HG02623 (cell line): ENCODE data around the gene EIF2S3.
"Not testable (repeated sequence)": the region's sequence is repeated elsewhere in the genome, so short reads cannot be mapped to it uniquely, and the experiment has no call there.

Experiments
- ATAC-seq: cut with Tn5 transposase; IDR thresholded peaks from one replicate; pipeline ENCODE4 v1.9.1; 2021; ENCODE audit warnings: moderate library complexity; ENCODE audit not compliant: unreplicated experiment

Gene EIF2S3

DNA sequence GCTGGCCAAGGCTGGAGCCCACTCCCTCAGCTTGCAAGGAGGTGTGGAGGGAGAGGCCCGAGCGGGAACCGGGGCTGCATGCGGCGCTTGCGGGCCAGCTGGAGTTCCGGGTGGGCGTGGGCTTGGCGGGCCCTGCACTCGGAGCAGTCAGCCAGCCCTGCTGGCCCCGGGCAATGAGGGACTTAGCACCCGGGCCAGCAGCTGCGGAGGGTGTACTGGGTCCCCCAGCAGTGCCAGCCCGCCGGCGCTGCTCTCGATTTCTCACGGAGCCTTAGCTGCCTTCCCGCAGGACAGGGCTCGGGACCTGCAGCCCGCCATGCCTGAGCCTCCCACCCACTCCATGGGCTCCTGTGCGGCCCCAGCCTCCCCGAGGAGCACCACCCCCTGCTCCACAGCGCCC lies 5.1 kb upstream of the EIF2S3 start:
- not testable (repeated sequence) for ATAC-seq

DNA sequence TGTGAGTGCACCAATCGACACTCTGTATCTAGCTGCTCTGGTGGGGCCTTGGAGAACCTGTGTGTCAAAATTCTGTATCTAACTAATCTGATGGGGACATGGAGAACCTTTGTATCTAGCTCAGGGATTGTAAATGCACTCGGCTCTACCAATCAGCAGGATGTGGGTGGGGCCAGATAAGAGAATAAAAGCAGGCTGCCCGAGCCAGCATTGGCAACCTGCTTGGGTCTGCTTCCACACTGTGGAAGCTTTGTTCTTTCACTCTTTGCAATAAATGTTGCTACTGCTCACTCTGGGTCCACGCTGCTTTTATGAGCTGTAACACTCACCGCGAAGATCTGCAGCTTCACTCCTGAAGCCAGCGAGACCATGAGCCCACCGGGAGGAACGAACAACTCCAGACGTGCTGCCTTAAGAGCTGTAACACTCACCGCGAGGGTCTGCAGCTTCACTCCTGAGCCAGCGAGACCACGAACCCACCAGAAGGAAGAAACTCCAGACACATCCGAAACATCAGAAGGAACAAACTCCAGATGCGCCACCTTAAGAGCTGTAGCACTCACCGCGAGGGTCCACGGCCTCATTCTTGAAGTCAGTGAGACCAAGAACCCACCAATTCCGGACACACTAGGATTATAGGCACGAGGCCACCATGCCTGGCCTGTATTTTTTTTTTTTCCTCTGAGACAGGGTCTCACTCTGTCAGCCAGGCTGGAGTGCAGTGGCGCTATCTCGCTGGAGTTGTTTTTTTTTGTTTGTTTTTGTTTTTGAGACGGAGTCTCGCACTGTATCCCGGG lies 4.0 kb upstream of the EIF2S3 start:
- not testable (repeated sequence) for ATAC-seq

DNA sequence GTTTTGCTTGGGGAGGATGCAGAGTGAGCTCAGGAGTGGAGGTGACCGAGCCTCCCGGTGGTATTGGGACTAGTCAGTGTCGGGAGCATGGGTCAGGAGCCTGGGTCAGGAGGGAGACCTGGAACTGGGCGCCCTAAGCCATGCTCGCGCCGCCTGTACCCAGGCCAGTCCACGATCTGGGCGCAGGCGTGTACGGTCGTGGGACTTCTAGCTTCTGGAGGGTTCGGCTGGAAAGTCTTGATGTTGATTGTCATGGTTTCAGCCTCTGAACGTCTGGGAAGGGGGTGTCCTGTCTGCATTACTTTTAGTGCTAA lies 244 bp downstream of the EIF2S3 start:
- no peak for ATAC-seq

DNA sequence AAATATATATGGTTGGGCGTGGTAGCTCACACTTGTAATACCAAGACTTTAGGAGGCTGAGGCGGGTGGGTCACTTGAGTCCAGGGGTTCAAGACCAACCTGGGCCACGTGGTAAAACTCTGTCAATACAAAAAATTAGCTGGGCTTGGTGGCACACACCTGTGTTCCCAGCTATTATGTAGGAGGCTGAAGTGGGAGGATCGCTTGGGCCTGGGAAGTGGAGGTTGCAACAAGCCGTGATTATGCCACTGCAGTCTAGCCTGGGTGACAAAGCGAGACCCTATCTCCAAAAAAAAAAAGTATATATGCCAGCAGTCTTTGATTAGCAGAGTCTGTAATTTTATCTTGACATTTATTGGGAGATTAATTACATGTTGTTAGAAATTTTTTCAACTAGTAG lies 8.7 kb downstream of the EIF2S3 start:
- no peak for ATAC-seq

DNA sequence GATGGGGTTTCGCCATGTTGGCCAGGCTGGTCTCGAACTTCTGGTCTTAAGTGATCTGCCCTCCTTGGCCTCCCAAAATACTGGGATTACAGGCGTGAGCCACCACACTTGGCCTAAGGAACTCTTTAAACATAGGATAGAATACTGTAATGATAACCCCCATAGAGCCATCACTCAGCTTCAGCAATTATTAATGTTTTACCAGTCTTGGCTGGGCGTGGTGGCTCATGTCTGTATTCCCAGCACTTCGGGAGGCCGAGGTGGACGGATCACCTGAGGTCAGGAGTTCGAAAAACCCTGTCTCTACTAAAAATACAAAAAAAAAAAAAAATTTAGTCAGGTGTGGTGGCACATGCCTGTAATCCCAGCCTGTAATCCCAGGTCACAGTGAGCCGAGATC lies 15.1 kb downstream of the EIF2S3 start:
- ATAC-seq = no peak

DNA sequence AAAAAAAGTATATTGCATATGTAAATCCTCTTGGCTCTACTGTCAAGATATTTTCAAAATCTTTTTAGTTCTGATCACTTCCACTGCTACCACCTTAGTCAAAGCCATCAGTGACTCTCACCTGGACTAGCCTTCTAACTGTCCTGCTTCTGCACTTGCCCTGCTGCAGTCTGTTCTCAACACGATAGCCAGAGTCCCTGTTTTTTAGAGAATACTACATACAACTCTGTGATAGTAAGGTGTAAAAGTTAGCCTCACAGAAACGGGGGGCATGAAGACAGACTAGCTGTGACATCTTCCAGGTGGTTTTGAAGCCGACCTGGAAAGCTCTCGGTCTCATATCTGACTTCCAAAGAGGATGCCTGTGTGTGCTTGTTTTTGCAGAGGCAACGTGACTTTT lies 24.7 kb downstream of the EIF2S3 start:
- no peak for ATAC-seq

DNA sequence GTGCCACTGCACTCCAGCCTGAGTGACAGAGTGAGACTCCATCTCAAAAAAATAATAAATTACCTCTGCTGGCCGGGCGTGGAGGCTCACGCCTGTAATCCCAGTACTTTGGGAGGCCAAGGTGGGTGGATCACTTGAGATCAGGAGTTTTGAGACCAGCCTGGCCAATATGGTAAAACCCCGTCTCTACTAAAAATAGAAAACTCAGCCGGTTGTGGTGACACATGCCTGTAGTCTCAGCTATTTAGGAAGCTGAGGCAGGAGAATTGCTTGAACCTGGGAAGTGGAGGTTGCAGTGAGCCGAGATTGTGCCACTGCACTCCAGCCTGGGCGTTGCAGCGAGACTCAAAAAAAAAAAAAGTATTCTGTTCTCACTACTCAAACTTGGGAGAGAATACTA lies 25.5 kb downstream of the EIF2S3 start:
- not testable (repeated sequence) for ATAC-seq

DNA sequence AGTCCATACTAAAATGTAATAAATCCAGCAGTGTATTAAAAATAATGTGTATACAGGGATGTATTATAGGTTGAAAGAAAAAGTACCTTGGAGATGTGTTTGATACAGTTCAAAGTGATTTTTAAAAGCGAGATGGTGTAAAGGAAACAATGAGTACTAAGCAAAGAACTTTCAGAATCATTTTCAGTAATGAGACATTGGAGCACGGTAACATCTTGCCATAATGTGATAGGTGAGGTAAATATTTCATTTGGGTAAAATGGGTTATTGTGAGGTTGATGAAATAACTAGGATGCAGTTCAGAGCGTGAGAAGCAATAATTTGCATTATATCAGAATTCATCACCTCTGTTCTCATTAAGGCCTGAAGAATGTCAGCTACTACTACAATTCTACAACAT lies 25.9 kb downstream of the EIF2S3 start:
- ATAC-seq = no peak

DNA sequence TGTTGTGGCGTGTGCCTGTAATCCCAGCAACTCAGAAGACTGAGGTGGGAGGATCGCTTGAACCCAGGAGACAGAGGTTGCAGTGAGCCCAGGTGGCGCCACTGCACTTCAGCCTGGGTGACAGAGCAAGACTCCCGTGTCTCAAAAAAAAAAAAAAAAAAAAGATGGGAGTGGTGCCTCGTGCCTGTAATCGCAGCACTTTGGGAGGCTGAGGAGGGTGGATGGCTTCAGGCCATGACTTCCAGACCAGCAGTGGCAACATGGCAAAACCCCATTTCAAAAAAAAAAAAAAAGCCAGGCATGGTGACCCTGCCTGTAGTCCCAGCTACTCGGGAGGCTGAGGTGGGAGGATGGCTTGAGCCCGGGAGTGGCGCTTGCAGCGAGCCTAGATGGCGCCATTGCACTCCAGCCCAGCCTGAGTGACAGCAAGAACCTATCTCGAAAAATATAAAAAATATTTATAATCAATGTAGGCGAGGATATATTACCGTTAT lies 27.0 kb downstream of the EIF2S3 start:
- ATAC-seq = no peak

DNA sequence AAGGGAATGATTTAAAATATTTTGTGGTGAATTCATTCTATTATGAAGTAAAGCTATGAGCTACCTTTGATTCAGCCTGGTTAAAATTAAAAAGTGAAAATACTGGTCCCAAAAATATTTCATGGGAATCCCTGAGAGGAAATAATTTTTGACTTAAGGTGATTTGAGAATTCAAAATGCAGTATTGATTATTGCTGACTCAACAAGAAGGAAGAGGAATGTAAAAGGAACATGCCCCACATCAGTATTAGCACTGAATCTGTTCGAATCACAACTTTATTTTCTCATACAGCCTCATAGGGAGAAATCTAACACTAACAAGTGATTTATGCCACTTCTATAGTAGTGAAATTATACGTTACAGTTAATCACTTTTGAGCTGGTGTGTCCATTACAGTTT lies 27.7 kb downstream of the EIF2S3 start:
- ATAC-seq = no peak

DNA sequence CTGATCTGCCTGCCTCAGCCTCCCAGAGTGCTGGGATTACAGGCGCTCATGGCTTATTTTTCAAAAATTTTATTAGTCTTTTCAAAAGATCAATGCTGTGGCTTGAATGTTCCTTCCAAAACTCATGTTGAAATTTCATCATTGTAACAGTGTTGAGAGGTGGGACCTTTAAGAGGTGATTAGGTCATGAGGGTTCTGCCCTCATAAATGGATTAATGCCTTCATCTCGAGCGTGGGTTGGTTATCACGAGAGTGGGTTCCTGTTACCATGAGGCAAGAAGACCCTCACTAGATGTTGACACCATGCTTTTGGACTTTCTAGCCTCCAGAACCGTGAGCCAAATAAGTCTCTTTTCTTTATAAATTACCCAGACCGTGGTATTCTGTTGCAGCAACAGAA lies 30.3 kb downstream of the EIF2S3 start:
- no peak for ATAC-seq

DNA sequence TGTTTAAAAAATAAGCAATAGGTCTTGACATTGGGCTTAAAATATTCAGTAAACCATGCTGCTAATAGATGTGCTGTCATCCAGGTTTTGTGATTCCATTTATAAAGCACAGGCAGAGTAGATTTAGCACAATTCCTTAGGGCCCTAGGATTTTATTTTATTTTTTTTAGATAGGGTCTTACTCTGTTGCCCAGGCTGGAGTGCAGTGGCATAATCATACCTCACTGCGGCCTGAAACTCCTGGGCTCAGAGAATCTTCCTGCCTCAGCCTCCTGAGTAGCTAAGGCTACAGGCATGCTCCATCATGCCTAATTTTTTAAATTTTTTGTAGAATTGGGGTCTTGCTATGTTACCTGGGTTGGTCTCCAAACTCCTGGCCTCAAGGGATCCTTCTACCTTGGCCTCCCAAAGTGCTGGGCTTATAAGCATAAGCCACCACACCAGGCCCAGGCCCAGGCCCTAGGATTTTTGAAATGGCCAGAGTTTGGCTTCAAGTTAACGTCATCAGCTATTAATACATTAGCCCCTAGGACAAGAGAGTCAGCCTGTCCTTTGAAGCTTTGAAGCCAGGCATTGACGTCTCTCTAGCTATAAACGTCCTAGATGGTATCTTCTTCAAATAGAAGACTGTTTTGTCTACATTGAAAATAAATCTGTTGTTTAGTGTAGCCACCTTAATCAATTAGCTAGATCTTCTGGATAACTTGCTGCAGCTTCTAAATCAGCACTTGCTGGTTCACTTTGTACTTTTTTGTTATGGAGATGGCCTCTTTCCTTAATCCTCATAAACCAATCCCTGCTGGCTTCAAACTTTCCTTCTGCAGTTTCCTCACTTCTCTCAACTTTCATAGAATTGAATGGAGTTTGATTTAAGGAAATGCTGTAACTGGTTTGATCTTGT lies 35.8 kb downstream of the EIF2S3 start:
- ATAC-seq = no peak

DNA sequence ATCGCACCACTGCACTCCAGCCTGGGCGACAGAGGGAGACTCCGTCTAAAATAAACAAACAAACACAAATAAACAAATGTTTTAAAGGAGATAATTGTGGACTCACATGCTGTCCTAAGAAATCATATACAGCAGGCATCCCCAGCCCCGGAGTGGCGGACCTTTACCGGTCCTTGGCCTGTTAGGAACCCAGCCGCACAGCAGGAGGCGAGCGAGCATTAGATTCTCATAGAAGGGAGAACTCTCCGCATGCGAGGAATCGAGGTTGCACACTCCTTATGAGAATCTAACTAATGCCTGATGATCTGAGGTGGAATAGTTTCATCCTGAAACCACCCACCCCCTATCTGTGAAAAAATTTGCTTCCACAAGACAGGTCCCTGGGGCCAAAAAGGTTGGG lies 39.0 kb downstream of the EIF2S3 start:
- ATAC-seq = no peak

DNA sequence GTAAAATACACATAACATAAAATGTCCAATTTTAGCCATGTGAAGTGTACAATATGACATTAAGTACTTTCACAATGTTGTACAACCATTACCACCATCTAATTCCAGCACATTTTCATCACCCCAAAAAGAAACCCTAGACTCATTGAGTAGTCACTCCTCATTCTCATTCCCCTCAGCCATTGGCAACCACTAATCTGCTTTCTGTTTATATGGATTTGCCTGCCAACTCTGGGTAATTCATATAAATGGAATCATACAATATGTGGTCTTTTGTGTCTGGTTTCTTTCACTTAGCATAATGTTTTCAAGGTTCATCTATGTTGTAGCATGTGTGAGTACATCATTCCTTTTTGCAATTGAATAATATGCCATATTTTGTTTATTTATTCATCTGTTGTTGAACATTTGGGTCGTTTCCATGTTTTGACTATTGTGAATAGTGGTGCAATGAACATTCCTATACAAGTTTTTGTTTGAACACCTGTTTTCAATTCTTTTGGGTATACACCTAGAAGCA lies 43.0 kb downstream of the EIF2S3 start:
- no peak for ATAC-seq

DNA sequence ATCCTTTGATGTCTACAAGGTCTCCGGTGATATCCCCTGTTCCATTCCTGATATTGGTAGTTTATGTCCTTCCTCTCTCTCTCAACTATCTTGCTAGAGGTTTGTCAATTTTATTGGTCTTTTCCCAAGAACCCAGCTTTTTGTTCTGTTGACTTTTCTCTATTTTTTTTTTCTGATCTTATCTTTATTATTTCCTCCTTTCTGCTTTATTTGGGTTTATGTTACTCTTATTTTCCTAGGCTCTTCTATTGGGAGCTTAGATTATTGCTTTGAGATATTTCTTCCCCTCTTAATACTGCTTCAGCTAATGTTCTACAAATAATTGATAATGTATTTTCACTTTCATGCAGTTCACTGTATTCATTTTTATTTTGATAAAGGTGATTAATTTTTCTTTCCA lies 44.2 kb downstream of the EIF2S3 start:
- ATAC-seq = no peak

DNA sequence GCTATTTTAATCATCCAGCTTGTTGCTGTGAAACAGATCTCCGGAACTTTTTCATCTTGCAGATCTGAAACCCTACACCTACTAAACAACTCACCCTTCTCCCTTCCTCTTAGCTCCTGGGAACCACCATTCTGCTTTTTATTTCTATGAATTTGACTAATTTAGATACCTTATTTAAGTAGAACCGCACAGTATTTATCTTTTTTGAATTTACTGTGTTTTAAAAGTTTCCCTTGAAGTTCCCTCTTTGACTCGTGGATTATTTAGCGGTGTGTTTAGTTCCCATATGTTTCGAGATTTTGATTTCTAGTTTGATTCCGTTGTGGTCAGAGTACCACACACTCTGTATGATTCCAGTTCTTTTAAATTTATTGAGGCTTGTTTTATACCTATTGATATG lies 44.6 kb downstream of the EIF2S3 start:
- ATAC-seq = no peak

DNA sequence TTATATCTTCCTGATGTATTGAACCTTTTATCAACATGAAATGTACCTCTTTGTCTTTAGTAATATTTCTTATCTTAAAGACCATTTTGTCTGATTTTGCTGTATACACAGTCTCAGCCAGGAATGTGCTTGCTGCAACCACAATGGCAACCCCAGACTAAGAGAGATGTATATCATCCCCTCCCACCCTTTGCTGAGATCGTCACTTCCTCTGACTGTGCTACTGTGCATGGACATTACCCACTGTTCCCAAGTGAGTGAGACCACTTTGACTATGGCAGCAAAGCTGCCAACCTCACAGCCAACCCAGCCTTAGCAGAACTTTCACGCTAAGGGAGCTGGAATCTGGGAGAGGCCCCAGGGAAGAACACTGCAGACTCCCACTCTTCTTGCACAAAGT lies 46.0 kb downstream of the EIF2S3 start:
- no peak for ATAC-seq

DNA sequence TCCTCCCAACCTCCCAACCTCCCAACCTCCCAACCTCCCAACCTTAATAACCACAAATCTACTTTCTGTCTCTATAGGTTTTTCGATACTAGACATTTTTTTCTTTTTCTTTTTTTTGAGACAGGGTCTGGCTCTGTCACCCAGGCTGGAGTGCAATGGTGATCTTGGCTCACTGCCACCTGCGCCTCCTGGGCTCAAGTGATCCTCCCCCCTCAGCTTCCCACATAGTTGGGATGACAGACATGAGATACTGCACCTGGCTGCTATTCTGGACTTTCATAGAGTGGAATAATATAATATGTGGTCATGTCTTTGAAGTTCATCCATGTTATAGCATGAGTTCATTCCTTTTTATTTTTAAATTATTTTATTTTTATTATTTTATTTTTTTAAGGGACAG lies 55.3 kb downstream of the EIF2S3 start:
- ATAC-seq = no peak

DNA sequence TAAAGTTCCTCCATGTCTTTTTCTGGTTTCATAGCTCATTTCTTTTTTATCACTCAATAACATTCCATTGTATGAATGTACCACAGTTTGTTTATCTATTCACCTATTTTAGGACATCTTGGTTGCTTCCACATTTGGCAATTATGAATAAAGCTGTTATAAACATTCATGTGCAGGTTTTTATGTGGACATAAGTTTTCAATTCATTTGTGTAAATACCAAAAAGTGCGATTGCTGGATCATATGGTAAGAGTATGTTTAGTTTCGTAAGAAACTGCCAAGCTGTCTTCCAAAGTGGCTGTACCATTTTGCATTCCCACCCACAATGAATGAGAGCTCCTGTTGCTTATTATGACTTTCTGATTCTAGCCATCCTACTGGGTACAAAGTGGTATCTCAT lies 58.4 kb downstream of the EIF2S3 start:
- no peak for ATAC-seq

DNA sequence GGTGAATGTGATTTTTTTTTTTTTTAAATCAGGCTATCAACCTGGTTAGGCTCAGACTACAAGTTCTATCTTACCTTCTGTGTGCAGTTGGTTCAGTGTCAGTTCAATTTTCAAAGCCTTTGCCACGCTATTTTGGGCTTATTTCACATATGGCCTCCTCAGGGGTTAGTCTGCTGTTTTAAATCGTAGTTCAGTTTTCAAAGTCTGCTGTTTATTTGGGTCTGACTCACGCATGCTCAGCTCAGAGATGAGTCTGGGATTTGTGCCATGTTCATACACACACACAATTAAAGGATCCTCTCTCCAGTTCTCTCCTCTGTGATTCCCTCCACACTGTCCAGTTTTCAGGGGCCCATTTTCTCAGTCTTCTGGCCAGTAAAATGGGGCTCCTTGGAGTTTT lies 62.5 kb downstream of the EIF2S3 start:
- ATAC-seq = no peak

DNA sequence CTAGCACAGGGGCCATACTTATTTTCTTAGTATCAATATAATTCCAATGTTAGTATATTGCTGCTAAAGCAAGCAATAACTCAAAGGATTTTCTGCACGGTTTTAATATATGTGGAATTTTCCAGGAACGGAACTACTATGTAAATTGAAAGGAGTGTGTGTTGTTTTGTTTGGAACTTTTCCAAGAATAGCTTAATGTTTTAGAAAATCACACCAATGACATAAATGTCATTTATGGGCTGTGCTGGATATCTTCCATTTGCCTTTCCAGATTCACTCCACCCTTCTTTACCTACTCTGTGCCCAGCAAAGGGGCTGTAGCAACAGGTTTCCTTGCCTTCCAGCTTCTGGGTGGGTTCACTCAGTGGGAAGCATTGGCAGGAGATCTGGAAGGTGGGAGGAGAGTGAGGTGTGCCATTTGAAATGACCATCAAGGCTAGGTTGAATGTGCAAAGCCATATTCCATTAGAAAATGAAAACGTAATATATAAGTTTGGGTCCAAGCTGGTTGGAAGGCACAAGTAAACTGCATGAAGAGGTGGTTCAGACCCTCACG lies 69.6 kb downstream of the EIF2S3 start:
- no peak for ATAC-seq
